ENCODE results near the gene TBCK.
A peak's percentile ranks its signal among the peaks of the same experiment; 100 is the strongest.

Gene TBCK

DNA sequence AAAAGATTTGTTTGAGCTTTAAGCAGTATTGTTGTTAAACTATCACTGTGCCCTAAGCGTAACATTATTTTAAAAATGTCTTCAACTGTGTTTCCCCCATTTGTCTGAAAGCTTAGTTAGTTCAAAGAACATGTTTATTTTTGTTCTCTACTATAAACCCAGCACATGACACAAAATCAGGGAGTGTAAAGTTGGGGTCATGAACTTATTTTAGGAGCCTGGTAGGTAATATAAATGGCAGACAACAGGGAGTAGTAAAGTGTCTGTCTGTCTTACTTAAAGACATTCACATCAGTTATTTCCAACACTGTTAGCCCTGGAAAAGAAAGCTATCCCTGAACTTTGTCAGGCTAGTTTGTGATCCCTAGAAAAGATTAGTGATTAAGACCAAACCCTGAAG lies 4.2 kb upstream of the TBCK start:
- no peak for DNase-seq

DNA sequence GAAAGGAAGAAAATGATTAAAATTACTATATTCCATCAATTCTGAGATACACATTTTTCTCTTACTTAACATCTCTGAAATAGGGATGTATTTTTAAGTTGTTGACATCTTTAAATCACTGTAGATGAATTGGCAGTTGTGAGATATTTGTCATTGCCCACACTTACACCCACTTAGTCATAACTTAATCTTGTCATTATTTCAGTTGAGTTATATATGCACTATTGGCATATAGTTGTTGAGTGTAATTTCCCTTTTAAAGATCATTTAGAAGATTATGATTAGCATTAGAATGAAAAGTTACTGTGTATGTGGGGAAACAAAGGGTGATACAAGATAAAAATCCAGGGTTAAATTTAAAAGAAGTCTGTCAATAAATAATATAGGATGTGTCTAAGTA lies 2.5 kb upstream of the TBCK start:
- no peak for DNase-seq

- DNase-seq, result no peak
Measured at GRCh38 chr4:106317815-106318214, 1.8 kb upstream of the TBCK start.

GRCh38 chr4:106316773-106317409 lies 882 bp upstream of the TBCK start:
- DNase-seq, result no peak

DNA sequence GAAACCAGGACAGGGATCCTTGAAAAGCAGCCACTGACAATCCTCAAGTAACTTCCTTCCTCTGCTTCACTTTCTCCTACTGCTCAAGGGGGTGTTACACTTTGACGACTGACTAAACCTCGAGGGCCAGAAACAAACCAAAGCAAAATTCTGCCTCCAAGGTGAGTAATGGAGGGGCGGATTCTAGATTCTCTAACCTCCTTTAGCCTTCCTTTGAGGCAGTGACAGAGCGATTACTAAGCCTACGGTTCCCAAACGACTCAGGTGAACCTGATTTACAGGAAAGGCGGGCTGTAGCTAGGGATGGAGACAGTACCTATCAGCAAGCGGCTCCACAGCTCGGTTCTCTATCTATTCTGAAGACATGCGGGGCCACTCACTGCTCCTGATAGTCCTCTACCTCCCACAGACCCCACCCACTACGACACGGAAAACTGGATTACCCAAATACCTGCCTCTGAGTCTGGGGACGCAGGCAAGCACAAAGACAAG lies 487 bp downstream of the TBCK start:
- DNase-seq, result peak; percentile 53

DNA sequence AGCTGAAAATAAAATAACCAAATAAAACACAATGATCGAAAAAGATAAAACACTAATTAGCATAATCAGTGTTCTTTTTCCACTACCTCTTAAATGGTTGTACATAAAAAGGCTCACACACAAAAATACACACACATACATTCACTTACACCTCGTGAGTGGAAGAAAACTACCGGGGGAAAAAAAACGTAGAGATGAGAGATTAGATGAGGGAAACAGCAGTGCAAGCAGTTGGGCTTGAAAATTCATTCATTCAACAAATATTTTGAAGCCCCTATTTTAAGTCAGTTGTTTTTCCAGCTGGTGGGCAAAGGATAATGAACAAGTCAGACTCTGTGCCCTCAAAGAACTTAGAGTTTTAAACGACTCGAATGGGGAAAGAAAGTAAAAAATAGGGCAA lies 1.0 kb downstream of the TBCK start:
- no peak for DNase-seq

DNA sequence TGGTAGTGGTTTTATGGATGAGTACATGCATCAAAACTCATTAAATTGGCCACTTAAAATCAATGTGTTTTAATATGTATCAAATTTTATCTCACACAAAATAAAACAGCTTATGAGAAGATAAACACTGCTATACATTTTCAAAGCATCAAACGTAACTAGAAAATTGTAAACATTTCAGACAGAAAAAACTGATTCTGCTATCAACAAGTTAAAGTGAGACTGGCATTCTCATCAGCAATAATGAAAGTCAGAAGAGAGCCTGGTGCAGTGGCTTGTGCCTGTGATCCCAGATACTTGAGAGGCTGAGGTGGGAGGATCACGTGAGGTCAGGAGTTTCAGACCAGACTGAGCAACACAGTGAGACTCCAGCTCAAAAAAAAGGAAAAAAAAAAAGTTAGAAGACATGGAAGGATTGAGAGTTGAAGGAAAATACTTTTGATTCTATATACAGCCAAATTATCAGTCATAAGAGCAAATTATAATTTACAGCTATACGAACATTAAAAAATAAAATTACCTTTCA lies 2.9 kb downstream of the TBCK start:
- no peak for DNase-seq

DNA sequence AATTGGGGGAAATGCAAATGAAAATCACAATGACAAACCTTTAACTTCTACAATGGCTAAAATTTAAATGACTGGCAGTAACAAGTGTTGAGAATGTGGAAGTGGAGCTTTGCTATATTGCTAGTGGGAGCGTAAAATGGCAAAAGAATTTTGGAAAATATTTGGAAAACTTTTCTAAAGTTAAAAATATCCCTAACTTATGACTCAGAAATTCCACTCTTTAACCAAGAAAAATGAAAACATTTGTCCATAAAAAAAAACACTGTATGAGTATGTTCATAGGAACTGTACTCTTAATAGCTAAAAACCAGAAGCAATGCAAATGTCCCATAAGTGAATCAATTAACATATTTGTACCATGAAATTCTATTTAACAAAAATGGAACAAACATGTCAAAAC lies 3.6 kb downstream of the TBCK start:
- DNase-seq, result no peak

- DNase-seq, result no peak
Measured at GRCh38 chr4:106306561-106306960, 9.4 kb downstream of the TBCK start.

- DNase-seq, result no peak
Measured at GRCh38 chr4:106305435-106306055, 10.5 kb downstream of the TBCK start.

DNA sequence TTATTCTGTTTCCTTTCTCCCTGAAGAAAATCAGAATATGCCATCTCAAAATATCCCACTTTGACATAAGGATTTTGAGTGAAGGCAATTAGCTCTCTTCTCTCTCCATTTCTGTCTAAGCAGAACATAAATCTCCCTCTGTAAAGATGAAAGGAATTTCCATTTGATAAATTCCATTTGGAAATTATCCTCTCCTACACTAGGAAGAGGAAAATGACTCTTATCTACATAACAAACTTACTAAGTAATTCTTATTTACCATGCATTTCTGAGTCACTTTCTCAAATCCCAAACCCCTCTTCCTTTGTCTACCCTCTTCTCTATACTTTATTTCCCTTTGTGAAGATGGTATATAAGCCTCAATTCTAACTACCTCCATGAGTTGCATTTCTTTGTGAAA lies 11.4 kb downstream of the TBCK start:
- DNase-seq, result no peak

- DNase-seq, result no peak
Measured at GRCh38 chr4:106303548-106304281, 12.3 kb downstream of the TBCK start.

DNA sequence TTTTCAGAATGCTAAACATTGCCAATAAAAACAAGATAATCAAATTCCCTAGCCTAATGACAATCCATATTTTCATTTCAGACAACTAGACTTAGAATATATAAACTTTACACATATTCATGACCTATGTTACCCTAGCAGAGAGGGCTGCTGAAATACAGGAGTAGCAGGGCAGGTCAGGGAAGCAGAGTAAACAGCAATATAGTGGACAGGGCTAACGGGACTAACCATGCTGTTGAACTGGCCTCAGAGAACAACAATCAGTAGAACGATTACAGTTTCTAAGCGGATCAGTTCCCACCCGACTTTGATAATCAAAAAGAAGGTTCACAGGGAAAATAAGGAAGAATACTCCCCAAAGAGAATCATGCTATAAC lies 14.0 kb downstream of the TBCK start:
- no peak for DNase-seq

- DNase-seq, result no peak
Measured at GRCh38 chr4:106301393-106302061, 14.5 kb downstream of the TBCK start.

DNA sequence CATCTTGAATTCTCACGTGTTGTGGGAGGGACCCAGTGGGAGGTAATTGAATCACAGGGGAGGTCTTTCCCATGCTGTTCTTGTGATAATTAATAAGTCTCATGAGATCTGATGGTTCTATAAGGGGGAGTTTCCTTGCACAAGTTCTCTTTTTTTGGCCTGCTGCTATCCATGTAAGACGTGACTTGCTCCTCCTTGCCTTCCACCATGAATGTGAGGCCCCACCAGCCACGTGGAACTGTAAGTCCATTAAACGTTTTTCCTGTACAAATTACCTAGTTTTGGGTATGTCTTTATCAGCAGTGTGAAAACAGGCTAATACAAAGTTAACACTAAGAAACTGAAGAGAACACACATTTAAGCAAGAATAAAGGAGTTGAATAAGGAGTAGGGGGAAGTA lies 16.0 kb downstream of the TBCK start:
- no peak for DNase-seq

- DNase-seq, result no peak
Measured at GRCh38 chr4:106297245-106298035, 18.6 kb downstream of the TBCK start.

GRCh38 chr4:106294062-106294461 lies 21.9 kb downstream of the TBCK start:
- DNase-seq, result no peak

DNA sequence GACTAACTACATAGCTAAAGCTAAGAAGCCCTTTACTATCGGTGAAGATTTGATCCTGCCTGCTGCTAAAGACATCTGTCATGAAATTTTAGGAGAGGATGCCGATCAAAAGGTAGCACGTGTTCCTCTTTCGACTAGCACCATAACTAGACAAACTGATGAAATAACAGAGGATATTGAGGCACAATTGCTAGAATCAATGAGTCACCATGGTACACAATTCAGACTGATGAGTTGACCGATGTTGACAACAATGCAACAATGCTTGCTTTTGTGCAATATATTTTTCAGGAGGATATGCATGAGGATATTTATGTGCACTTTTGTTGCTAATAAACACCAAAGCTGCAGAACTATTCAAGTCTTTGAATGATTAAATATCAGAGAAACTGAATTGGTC lies 24.3 kb downstream of the TBCK start:
- no peak for DNase-seq

GRCh38 chr4:106289737-106290136 lies 26.3 kb downstream of the TBCK start:
- no peak for DNase-seq

DNA sequence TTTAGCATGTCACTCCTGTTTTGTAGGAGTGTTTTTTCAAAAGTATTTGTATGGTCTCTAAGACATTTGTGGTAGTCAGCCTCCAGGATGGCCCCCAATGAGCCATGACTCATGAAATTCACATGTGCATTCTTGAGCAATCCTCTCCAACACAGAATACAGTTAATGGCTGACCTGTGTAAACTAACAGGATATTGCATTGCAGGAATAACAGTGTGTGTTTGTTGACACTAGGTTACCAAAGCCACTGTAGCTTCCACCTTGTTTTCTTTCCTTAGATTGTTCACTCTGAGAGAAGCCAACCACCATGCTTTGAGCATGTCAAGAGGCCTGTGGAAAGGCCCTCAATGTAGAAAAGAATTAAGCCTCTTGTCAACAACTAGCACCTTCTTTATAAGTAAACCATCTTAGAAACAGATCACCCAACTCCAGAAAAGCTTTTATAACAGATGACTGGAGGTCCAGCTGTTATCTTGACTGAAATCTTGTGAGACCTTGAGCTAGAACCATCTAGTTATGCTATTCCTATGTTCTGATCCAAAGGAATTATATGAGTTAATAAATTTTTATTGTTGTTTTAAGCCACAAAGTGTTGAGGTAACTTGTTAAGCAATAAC lies 28.5 kb downstream of the TBCK start:
- no peak for DNase-seq

DNA sequence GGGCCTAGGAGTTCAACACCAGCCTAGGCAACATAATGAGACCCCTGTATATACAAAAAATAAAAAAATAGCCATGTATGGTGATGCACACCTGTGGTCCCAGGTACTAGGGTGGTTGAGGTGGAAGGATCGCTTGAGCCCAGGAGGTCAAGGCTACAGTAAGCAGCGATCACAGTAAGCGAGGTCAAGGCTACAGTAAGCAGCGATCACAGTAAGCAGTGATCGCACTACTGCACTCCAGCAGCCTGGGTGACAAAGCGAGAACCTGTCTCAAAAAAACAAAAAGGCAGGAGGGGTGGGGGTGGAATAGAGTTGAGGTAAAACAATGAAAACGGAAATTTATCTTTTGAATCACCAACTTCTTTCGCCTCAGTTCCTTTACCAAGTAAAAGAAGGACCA lies 29.4 kb downstream of the TBCK start:
- DNase-seq, result no peak

- DNase-seq, result no peak
Measured at GRCh38 chr4:106284227-106284626, 31.8 kb downstream of the TBCK start.
